Measurements from ENCODE around the gene PGBD4. TPM values are rescaled to one million over a fixed set of nuclear protein-coding genes. Genes with fewer than 3 reads are reported as not detected.
"Not testable (repeated sequence)": the region's sequence is repeated elsewhere in the genome, so short reads cannot be mapped to it uniquely, and the experiment has no call there.

The PGBD4 gene
- total and polyA plus RNA-seq, 7 donors: under 0.01 to 1.4 (median 1.3) TPM

DNA sequence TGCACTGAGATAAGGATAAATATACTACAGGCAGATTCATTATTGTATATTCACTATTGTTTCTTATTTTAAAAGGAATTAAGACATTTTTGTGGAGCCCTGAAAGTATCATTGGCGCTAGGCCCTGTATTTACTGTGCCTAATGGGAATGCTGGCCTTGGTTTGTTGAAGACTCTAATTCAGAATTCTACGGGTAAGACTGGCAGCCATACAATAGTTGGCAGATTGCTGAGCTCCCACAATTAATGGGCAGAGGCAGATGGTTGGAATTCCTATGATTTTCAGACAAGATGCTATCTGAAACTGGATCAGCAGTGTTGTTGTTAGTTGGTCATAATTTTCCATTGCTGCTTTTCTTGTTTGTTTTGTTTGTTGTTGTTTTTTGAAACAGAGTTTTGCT lies 14.7 kb downstream of the PGBD4 start:
- H3K27ac ChIP-seq: no peak overlapping the region
- intact Hi-C loops (cut with DNase I): no loop called here
- WGBS, 2 donors: 82 to 87% methylated on average over 2 of the region's 2 CpGs

DNA sequence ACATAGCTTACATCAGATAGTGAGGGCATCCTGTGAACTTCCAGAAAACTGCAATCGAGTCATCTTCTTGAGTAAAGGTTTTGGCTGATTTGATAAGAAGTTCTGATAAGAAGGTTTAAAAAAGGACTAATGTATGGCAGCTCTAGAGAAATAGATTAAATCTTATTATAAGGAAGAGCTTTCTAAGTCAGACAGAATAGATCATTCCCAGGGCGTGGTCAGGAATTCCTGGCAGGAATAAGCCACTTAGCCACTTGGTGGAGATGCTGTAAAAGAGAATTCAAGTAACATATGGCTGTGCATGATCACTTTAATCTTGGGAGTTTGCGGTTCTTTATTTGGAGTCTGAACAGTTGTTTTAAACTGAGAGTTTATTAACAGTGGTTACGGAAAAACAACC lies 17.4 kb downstream of the PGBD4 start:
- Histone ChIP-seq H3K27me3 (peaks cover 0 to 28% (median 0%) of the 10 kb centered on the region in 3 donors), H3K4me3 (no peak overlapping the region), H3K4me1 (no peaks in the 10 kb centered on the region), H3K36me3 (no peaks in the 10 kb centered on the region), H3K9me3 (no peaks in the 10 kb centered on the region), H3K27ac (no peak overlapping the region)
- WGBS, 2 donors: 25 to 67% methylated on average over 4 of the region's 4 CpGs
- TF ChIP-seq EP300 (IDR thresholded peaks at IDR 0.05) (no peak), POLR2A (IDR thresholded peaks at IDR 0.05) (no peak)
- DNase-seq: no peak
- intact Hi-C loops (cut with DNase I): no loop called here

More for the DNA sequence above, 14.7 kb downstream of the PGBD4 start:
- H3K9me3 ChIP-seq: no peaks in the 10 kb centered on the region
- H3K27me3 ChIP-seq: peaks cover 0 to 28% (median 0%) of the 10 kb centered on the region in 3 donors
- no peaks in the 10 kb centered on the region for H3K4me1 ChIP-seq
- no peak for DNase-seq
- H3K4me3 ChIP-seq: no peak overlapping the region
- no peak for TF ChIP-seq POLR2A (IDR thresholded peaks at IDR 0.05)
- TF ChIP-seq, protein P1, sequence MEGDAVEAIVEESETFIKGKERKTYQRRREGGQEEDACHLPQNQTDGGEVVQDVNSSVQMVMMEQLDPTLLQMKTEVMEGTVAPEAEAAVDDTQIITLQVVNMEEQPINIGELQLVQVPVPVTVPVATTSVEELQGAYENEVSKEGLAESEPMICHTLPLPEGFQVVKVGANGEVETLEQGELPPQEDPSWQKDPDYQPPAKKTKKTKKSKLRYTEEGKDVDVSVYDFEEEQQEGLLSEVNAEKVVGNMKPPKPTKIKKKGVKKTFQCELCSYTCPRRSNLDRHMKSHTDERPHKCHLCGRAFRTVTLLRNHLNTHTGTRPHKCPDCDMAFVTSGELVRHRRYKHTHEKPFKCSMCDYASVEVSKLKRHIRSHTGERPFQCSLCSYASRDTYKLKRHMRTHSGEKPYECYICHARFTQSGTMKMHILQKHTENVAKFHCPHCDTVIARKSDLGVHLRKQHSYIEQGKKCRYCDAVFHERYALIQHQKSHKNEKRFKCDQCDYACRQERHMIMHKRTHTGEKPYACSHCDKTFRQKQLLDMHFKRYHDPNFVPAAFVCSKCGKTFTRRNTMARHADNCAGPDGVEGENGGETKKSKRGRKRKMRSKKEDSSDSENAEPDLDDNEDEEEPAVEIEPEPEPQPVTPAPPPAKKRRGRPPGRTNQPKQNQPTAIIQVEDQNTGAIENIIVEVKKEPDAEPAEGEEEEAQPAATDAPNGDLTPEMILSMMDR (IDR thresholded peaks at IDR 0.05): no peak
- no peak for TF ChIP-seq POLR2AphosphoS5 (IDR thresholded peaks at IDR 0.05)
- TF ChIP-seq EP300 (IDR thresholded peaks at IDR 0.05): no peak
- H3K36me3 ChIP-seq: no peaks in the 10 kb centered on the region

DNA sequence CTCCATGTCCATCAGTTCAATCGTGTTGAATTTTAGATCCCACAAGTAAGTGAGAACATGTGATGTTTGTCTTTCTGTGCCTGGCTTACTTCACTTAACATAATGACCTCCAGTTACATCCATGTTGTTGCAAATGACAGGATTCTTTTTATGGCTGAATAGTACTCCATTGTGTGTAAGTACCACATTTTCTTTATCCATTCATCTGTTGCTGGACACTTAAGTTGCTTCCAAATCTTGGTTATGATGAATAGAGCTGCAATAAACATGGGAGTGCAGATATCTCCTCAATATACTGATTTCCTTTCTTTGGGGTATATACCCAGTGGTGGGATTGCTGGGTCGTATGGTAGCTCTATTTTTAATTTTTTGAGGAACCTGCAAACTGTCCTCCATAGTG lies 18.5 kb downstream of the PGBD4 start:
- DNase-seq; H3K4me1 ChIP-seq; H3K4me3 ChIP-seq; H3K9me3 ChIP-seq; intact Hi-C loops (cut with DNase I); H3K27ac ChIP-seq; H3K36me3 ChIP-seq: not testable (repeated sequence)
- WGBS, 2 donors: 56 to 62% methylated on average over 2 of the region's 2 CpGs
- peaks cover 0 to 23% (median 0%) of the 10 kb centered on the region in 3 donors for H3K27me3 ChIP-seq

DNA sequence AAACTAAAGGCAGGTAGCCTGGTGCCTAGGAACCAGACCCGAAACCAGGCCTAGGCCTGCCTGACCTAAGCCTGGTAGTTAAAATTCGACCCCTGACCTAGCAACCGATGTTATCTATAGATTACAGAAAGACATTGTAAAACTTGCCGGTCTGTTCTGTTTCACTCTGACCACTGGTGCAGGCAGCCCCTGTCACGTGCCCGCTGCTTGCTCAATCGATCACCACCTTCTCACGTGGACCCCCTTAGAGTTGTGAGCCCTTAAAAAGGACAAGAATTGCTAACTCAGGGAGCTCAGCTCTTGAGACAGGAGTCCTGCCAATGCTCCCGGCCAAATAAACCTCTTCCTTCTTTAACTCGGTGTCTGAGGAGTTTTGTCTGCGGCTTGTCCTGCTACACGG lies 19.9 kb downstream of the PGBD4 start:
- DNase-seq; H3K4me1 ChIP-seq; H3K4me3 ChIP-seq; H3K36me3 ChIP-seq; H3K9me3 ChIP-seq; H3K27ac ChIP-seq; intact Hi-C loops (cut with DNase I): not testable (repeated sequence)
- H3K27me3 ChIP-seq: peaks cover 0 to 14% (median 0%) of the 10 kb centered on the region in 3 donors
- 76 to 81% methylated on average over 12 of the region's 12 CpGs for WGBS, 2 donors

DNA sequence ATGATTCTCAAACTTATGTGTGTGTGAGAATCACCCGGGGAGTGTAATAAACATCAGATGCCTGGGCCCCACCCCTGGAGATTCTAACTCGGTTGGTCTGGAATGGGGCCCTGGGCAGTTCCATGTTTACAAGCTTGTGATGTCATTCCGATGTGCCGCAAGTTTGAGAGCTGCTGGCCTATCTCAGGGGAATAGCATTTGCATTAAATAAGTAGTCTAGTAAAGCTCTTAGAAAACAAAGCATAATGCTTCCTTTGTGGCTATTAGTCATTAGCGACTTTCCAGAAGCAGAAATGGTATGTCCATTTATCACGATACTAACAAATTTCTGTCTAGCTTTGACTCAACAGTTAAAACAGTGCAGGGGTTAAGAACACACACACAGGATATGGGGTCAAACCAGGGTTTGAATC lies 20.9 kb downstream of the PGBD4 start:
- intact Hi-C loops (cut with DNase I): no loop called here
- Histone ChIP-seq H3K36me3 (no peaks in the 10 kb centered on the region), H3K4me3 (no peak overlapping the region), H3K27me3 (peaks cover 0 to 8% (median 0%) of the 10 kb centered on the region in 3 donors), H3K9me3 (no peaks in the 10 kb centered on the region), H3K27ac (no peak overlapping the region), H3K4me1 (no peaks in the 10 kb centered on the region)
- DNase-seq: no peak
- 45 to 55% methylated on average over 6 of the region's 6 CpGs for WGBS, 2 donors
- TF ChIP-seq, protein P1 (IDR thresholded peaks at IDR 0.05): no peak
- no peak for TF ChIP-seq POLR2A (IDR thresholded peaks at IDR 0.05)
- no peak for TF ChIP-seq POLR2AphosphoS5 (IDR thresholded peaks at IDR 0.05)
- no peak for TF ChIP-seq EP300 (IDR thresholded peaks at IDR 0.05)

DNA sequence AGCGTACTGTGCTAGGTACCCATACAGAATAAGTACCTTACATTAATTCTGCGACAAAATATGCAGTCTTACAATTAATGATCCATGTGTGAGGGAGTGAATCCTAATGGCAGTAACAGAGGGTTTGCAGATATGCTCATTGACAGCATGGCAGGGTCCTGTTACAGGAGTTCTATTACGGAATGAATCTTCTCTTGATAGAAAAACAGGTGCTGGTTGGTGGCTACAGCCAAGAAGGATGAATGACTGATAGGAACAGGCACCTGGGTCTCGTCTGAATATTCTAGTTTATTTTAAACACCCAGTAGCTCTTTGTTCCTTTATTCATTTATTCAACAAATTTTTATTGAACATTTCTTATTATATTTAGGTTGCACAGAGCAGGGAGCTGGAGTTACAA lies 22.8 kb downstream of the PGBD4 start:
- H3K9me3 ChIP-seq: no peaks in the 10 kb centered on the region
- H3K4me3 ChIP-seq: no peak overlapping the region
- TF ChIP-seq EP300 (IDR thresholded peaks at IDR 0.05) (no peak), POLR2AphosphoS5 (IDR thresholded peaks at IDR 0.05) (no peak), POLR2A (IDR thresholded peaks at IDR 0.05) (no peak)
- TF ChIP-seq, protein P1 (IDR thresholded peaks at IDR 0.05): no peak
- peaks cover 0 to 7% (median 0%) of the 10 kb centered on the region in 3 donors for H3K27me3 ChIP-seq
- WGBS, 2 donors: 77 to 81% methylated on average over 4 of the region's 4 CpGs
- DNase-seq: no peak
- no peaks in the 10 kb centered on the region for H3K36me3 ChIP-seq
- no peak overlapping the region for H3K27ac ChIP-seq
- intact Hi-C loops (cut with DNase I): no loop called here
- H3K4me1 ChIP-seq: no peaks in the 10 kb centered on the region

All from sigmoid colon (tissue), 7 donors.